GM12878 (cell line): ENCODE results near the gene MICALL2. TPM values are rescaled to one million over a fixed set of nuclear protein-coding genes. Genes with fewer than 3 reads are reported as not detected.

Experiments
- ATAC-seq: fragments of 200-7000 bp; cut with Tn5 transposase; 3 replicates; pipeline ENCODE4 v1.9.1; 2020; ENCODE audit warnings: mild to moderate bottlenecking, moderate library complexity
- BruUV-seq: library from RNA; stranded (reverse); fragments of 400-500 nt; replicated peaks from 2 replicates; lab custom pipeline; 2021; lab: Mats Ljungman, UMichigan
- CTCF ChIA-PET: fragments of 300-600 bp; sonication (Branson Sonifier 250); formaldehyde crosslinking; extraction: SDS; loops from one replicate; lab custom pipeline; 2021; ENCODE audit warnings: inconsistent platforms; lab: Yijun Ruan, JAX
- POLR2A ChIA-PET: fragments of 350-600 bp; formaldehyde crosslinking; extraction: SDS; loops from one replicate; lab custom pipeline; 2021; ENCODE audit warnings: inconsistent platforms; lab: Charles Lee
- RAD21 ChIA-PET: fragments of 300-600 bp; sonication (Branson Sonifier 250); formaldehyde crosslinking; loops from one replicate; lab custom pipeline; 2023; ENCODE audit warnings: antibody characterized with exemption; ENCODE audit not compliant: unreplicated experiment; lab: Charles Lee
- SMC1A ChIA-PET: fragments of 300-600 bp; sonication (Branson Sonifier 250); formaldehyde crosslinking; loops from one replicate; lab custom pipeline; 2023; ENCODE audit not compliant: unreplicated experiment, uncharacterized antibody; lab: Charles Lee
- DNase-seq: peaks from one replicate; pipeline ENCODE4 v3.0.0-alpha.2; 2011; ENCODE audit warnings: low read depth, low spot score
- FAIRE-seq: peaks from 3 replicates; lab custom pipeline; 2011; peaks lifted over from hg19 to GRCh38; lab: Jason Lieb, UNC
- H2AFZ ChIP-seq: 2 replicates; pipeline ENCODE4 v1.6.0; 2011; ENCODE audit warnings: low read depth, low read length, control low read depth; ENCODE audit not compliant: control insufficient read depth
- H3K27ac ChIP-seq: 2 replicates; pipeline ENCODE4 v1.5.1; 2011; ENCODE audit warnings: control low read depth; ENCODE audit not compliant: control insufficient read depth, insufficient read depth
- H3K27me3 ChIP-seq, 2 experiments: replicated peaks in 1 of 2; 2 replicates each; pipeline versions ENCODE4 v1.6.0 to v1.6.1; 2011; ENCODE audit warnings: low read length in 1 of 2; ENCODE audit not compliant: control insufficient read depth in 2 of 2, insufficient read depth in 2 of 2
- H3K36me3 ChIP-seq, 2 experiments: 2 replicates each; pipeline ENCODE4 v1.5.1; 2011; ENCODE audit warnings: low read length in 1 of 2; ENCODE audit not compliant: control insufficient read depth in 2 of 2, insufficient read depth in 2 of 2
- H3K4me1 ChIP-seq: 2 replicates; pipeline ENCODE4 v1.6.1; 2011; ENCODE audit warnings: mild to moderate bottlenecking, low read length, moderate library complexity, mixed read lengths; ENCODE audit not compliant: control insufficient read depth, insufficient read depth
- H3K4me2 ChIP-seq: 2 replicates; pipeline ENCODE4 v1.6.0; 2011; ENCODE audit warnings: control low read depth; ENCODE audit not compliant: control insufficient read depth, insufficient read depth
- H3K4me3 ChIP-seq: fragments of 200-600 bp; sonication (generic); 2 replicates; pipeline ENCODE4 v1.5.1; 2016
- H3K79me2 ChIP-seq: 2 replicates; pipeline ENCODE4 v1.6.0; 2011; ENCODE audit warnings: low read length; ENCODE audit not compliant: control insufficient read depth, insufficient read depth
- H3K9ac ChIP-seq: 2 replicates; pipeline ENCODE4 v1.8.0; 2011; ENCODE audit warnings: low read length, control low read depth, mixed read lengths; ENCODE audit not compliant: control insufficient read depth, insufficient read depth
- H3K9me3 ChIP-seq: replicated peaks from 3 replicates; pipeline ENCODE4 v1.5.1; 2011; ENCODE audit warnings: mild to moderate bottlenecking, low read length; ENCODE audit not compliant: control insufficient read depth, insufficient read depth
- H4K20me1 ChIP-seq: 2 replicates; pipeline ENCODE4 v1.6.0; 2011; ENCODE audit not compliant: control insufficient read depth, insufficient read depth
- ATF7 ChIP-seq: fragments of 450-650 bp; IDR thresholded peaks from 2 replicates; pipeline ENCODE4 v1.6.1; 2016; ENCODE audit warnings: low read depth, mild to moderate bottlenecking
- BACH1 ChIP-seq: fragments of 450-650 bp; IDR thresholded peaks from 2 replicates; pipeline ENCODE4 v1.6.1; 2017; ENCODE audit warnings: mild to moderate bottlenecking, borderline replicate concordance
- CBX5 ChIP-seq: sonication (generic); IDR thresholded peaks from 2 replicates; pipeline ENCODE4 v1.6.1; 2016; ENCODE audit warnings: low read depth, moderate library complexity, mild to moderate bottlenecking, inconsistent platforms
- FOXK2 ChIP-seq: fragments of 450-650 bp; IDR thresholded peaks from 2 replicates; pipeline ENCODE4 v1.6.1; 2017; ENCODE audit warnings: mild to moderate bottlenecking, moderate library complexity
- KAT2A ChIP-seq: conservative IDR thresholded peaks from 2 replicates; pipeline ENCODE4 v1.6.1; 2011; ENCODE audit warnings: low read depth, low read length; ENCODE audit not compliant: control insufficient read depth
- NFIC ChIP-seq: IDR thresholded peaks from 2 replicates; pipeline ENCODE4 v1.6.1; 2012; ENCODE audit warnings: low read depth, mild to moderate bottlenecking, inconsistent platforms, low read length, moderate library complexity
- NFYA ChIP-seq: IDR thresholded peaks from 2 replicates; pipeline ENCODE4 v1.6.1; 2011; ENCODE audit warnings: low read depth, mild to moderate bottlenecking, low read length, improper control_type of control experiment, borderline replicate concordance
- NR2F1 ChIP-seq: fragments of 450-650 bp; conservative IDR thresholded peaks from 2 replicates; pipeline ENCODE4 v1.6.1; 2017; ENCODE audit warnings: mild to moderate bottlenecking
- SIX5 ChIP-seq: IDR thresholded peaks from 2 replicates; pipeline ENCODE4 v1.6.1; 2011; ENCODE audit warnings: mild to moderate bottlenecking, low read depth, low read length, moderate library complexity; ENCODE audit not compliant: severe bottlenecking
- SUPT20H ChIP-seq: IDR thresholded peaks from 2 replicates; pipeline ENCODE4 v1.6.1; 2011; ENCODE audit warnings: low read depth, mild to moderate bottlenecking, low read length, moderate library complexity, borderline replicate concordance; ENCODE audit not compliant: control insufficient read depth
- USF1 ChIP-seq: IDR thresholded peaks from 2 replicates; pipeline ENCODE4 v1.6.1; 2011; ENCODE audit warnings: borderline replicate concordance, low read depth, mild to moderate bottlenecking, moderate library complexity, mixed read lengths, low read length; ENCODE audit not compliant: insufficient read depth; ENCODE audit errors: extremely low read length
- ZZZ3 ChIP-seq: IDR thresholded peaks from 2 replicates; pipeline ENCODE4 v1.6.1; 2011; ENCODE audit warnings: low read depth; ENCODE audit not compliant: control insufficient read depth, insufficient read length
- WGBS: methylation state at CpG from one replicate; pipeline ENCODE4 v1.1.6; 2016; ENCODE audit warnings: low lambda C conversion rate; ENCODE audit not compliant: insufficient replicate concordance, insufficient coverage; ENCODE audit errors: missing lambda C conversion rate; 5-methylcytosine and 5-hydroxymethylcytosine counted together
- in situ Hi-C: fragments of 300-500 bp; cut with MboI; formaldehyde crosslinking; loops from 9 replicates; pipeline ENCODE4 v1.14.3; 2018; ENCODE audit warnings: mixed read lengths
- intact Hi-C: fragments of 100-400 bp; cut with micrococcal nuclease; formaldehyde crosslinking; loops from one replicate; pipeline ENCODE4 v1.14.2; 2022; ENCODE audit not compliant: unreplicated experiment
- polyA plus RNA-seq, 11 experiments: library from polyadenylated mRNA; depleted of rRNA in 4 of 11; unstranded in 6 of 11; stranded (reverse) in 5 of 11; fragments of >200 nt; fragmentation: Nextera tagmentation in 4 of 11; fragmentation: Illumina TruSeq in 1 of 11; extraction: Ambion mirVana in 4 of 11; extraction: Trizol in 1 of 11; gene quantifications; 1 replicate in 1 of 11; 2 replicates in 10 of 11; pipeline versions ENCODE4 v1.2.1 to v1.2.3, GENCODE V29; 2011 to 2016; ENCODE audit warnings: inconsistent platforms in 2 of 11, missing spikeins in 2 of 11, low read depth in 1 of 11
- total RNA-seq, 4 experiments: library from RNA; depleted of rRNA in 3 of 4; stranded (reverse); fragments of >200 nt in 3 of 4; fragmentation: Illumina TruSeq in 1 of 4; extraction: Trizol in 1 of 4; gene quantifications; 2 replicates each; pipeline versions ENCODE4 v1.2.1 to v1.2.3, GENCODE V29; 2013 to 2021
- TF ChIP-seq, protein P1 (sequence below): fragments of 450-650 bp; IDR thresholded peaks from 2 replicates; pipeline ENCODE4 v1.6.1; 2017; ENCODE audit warnings: low read depth, mild to moderate bottlenecking, moderate library complexity
- TF ChIP-seq, protein P2 (sequence below): IDR thresholded peaks from 2 replicates; pipeline ENCODE4 v1.6.1; 2011; ENCODE audit warnings: borderline replicate concordance, low read depth, mild to moderate bottlenecking, moderate library complexity, low read length; ENCODE audit not compliant: insufficient read depth, poor library complexity, severe bottlenecking

MICALL2 gene
- total and polyA plus RNA-seq, 10 of the 15 experiments (the other 5 are each of a cell fraction or from before 2014, with no cell fraction given), result 0.04 to 1.7 (median 0.83) TPM; not detected in 3

GRCh38 chr7:1486571-1486970 lies 27.3 kb upstream of the MICALL2 start:
- Histone ChIP-seq H3K9me3 (no peaks in the 10 kb centered on the region), H3K27ac (no peak overlapping the region), H4K20me1 (no peaks in the 10 kb centered on the region), H3K4me1 (no peaks in the 10 kb centered on the region), H2AFZ (no peak overlapping the region), H3K4me3 (no peak overlapping the region), H3K79me2 (no peaks in the 10 kb centered on the region), H3K9ac (no peak overlapping the region), H3K4me2 (no peak overlapping the region), H3K36me3 (peaks cover 5 to 37% of the 10 kb centered on the region in 2 experiments; a peak in 3 of 4 replicates), H3K27me3 (no peaks in the 10 kb centered on the region)
- 96% methylated on average over 13 of the region's 23 CpGs for WGBS
- no peak for DNase-seq
- intact Hi-C loops (no loop called here), in situ Hi-C loops (no loop called here)
- TF ChIP-seq NFYA (no peak), NFIC (no peak), ATF7 (no peak), NR2F1 (no peak), SUPT20H (no peak), USF1 (no peak), ZZZ3 (no peak), FOXK2 (no peak), SIX5 (no peak), BACH1 (no peak), KAT2A (no peak), CBX5 (no peak)
- TF ChIP-seq, protein P1, sequence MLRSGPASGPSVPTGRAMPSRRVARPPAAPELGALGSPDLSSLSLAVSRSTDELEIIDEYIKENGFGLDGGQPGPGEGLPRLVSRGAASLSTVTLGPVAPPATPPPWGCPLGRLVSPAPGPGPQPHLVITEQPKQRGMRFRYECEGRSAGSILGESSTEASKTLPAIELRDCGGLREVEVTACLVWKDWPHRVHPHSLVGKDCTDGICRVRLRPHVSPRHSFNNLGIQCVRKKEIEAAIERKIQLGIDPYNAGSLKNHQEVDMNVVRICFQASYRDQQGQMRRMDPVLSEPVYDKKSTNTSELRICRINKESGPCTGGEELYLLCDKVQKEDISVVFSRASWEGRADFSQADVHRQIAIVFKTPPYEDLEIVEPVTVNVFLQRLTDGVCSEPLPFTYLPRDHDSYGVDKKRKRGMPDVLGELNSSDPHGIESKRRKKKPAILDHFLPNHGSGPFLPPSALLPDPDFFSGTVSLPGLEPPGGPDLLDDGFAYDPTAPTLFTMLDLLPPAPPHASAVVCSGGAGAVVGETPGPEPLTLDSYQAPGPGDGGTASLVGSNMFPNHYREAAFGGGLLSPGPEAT, result no peak
- TF ChIP-seq, protein P2, sequence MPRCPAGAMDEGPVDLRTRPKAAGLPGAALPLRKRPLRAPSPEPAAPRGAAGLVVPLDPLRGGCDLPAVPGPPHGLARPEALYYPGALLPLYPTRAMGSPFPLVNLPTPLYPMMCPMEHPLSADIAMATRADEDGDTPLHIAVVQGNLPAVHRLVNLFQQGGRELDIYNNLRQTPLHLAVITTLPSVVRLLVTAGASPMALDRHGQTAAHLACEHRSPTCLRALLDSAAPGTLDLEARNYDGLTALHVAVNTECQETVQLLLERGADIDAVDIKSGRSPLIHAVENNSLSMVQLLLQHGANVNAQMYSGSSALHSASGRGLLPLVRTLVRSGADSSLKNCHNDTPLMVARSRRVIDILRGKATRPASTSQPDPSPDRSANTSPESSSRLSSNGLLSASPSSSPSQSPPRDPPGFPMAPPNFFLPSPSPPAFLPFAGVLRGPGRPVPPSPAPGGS, result no peak
- BruUV-seq, result no TSS peak
- POLR2A ChIA-PET, result no interaction called here
- no peak for ATAC-seq
- SMC1A ChIA-PET, result no interaction called here
- CTCF ChIA-PET, result no interaction called here
- RAD21 ChIA-PET, result no interaction called here
- FAIRE-seq, result no peak
